ENCODE measurements around the gene PTPRC.

Gene PTPRC

GRCh38 chr1:198700396-198700795, 61.6 kb downstream of the PTPRC start:
- no peak overlapping the region for H3K18ac ChIP-seq (ENCODE audit: low read depth in 1 of 2, low read length in 2 of 2)
- no peak overlapping the region for H3K4ac ChIP-seq (ENCODE audit: low read depth in 1 of 2, low read length in 2 of 2)
- H2BK15ac ChIP-seq (ENCODE audit: low read depth, poor library complexity, severe bottlenecking): no peak overlapping the region
- no peak overlapping the region for H3K9ac ChIP-seq (ENCODE audit: low read length)
- no peaks in the 10 kb centered on the region for H3K4me1 ChIP-seq (ENCODE audit: control insufficient read depth, insufficient read depth, low read depth, low read length)
- peak; percentile 8 for DNase-seq
- no peak overlapping the region for H3K27ac ChIP-seq (ENCODE audit: low read length, poor library complexity, severe bottlenecking)
- H3K36me3 ChIP-seq (ENCODE audit: control insufficient read depth in 1 of 2, insufficient read depth in 2 of 2, low read depth in 1 of 2, low read length in 2 of 2): no peaks in the 10 kb centered on the region
- no peak overlapping the region for H2AK5ac ChIP-seq (ENCODE audit: low read length, severe bottlenecking)
- no peak overlapping the region for H3K4me2 ChIP-seq (ENCODE audit: low read length, poor library complexity, severe bottlenecking)
- H3K23ac ChIP-seq (ENCODE audit: low read length in 2 of 2): no peak overlapping the region
- H2BK120ac ChIP-seq (ENCODE audit: low read depth, low read length): no peak overlapping the region
- H3K79me1 ChIP-seq (replicated peaks; ENCODE audit: low read length, poor library complexity, severe bottlenecking): no peaks in the 10 kb centered on the region
- H2BK5ac ChIP-seq (ENCODE audit: low read depth, low read length, poor library complexity, severe bottlenecking): no peak overlapping the region
- no peak overlapping the region for H3K14ac ChIP-seq (ENCODE audit: low read length in 2 of 2)
- no peak overlapping the region for H2BK12ac ChIP-seq (ENCODE audit: low read length in 2 of 2)
- 60% methylated on average over 1 of the region's 1 CpG for WGBS
- H4K8ac ChIP-seq (ENCODE audit: low read length): no peak overlapping the region
- H4K91ac ChIP-seq (ENCODE audit: low read length): no peak overlapping the region
- H3K9me3 ChIP-seq (ENCODE audit: control insufficient read depth, low read length): no peaks in the 10 kb centered on the region
- H3K27me3 ChIP-seq (ENCODE audit: control insufficient read depth in 1 of 2, insufficient read depth in 1 of 2, low read length in 2 of 2): peaks cover 0 to 7% of the 10 kb centered on the region in 2 experiments
- no peak overlapping the region for H3K4me3 ChIP-seq (ENCODE audit: insufficient read depth in 1 of 2, low read depth in 1 of 2, low read length in 2 of 2)
- no peak overlapping the region for H2AFZ ChIP-seq (ENCODE audit: low read depth, low read length)

- Histone ChIP-seq H3K36me3 (ENCODE audit: control insufficient read depth in 1 of 2, insufficient read depth in 2 of 2, low read depth in 1 of 2, low read length in 2 of 2) (no peaks in the 10 kb centered on the region), H3K4ac (ENCODE audit: low read depth in 1 of 2, low read length in 2 of 2) (no peak overlapping the region), H3K4me2 (ENCODE audit: low read length, poor library complexity, severe bottlenecking) (no peak overlapping the region), H2BK5ac (ENCODE audit: low read depth, low read length, poor library complexity, severe bottlenecking) (no peak overlapping the region), H3K4me1 (ENCODE audit: control insufficient read depth, insufficient read depth, low read depth, low read length) (no peaks in the 10 kb centered on the region), H4K91ac (ENCODE audit: low read length) (no peak overlapping the region), H3K4me3 (ENCODE audit: insufficient read depth in 1 of 2, low read depth in 1 of 2, low read length in 2 of 2) (no peak overlapping the region), H3K79me1 (replicated peaks; ENCODE audit: low read length, poor library complexity, severe bottlenecking) (no peaks in the 10 kb centered on the region), H3K27ac (ENCODE audit: low read length, poor library complexity, severe bottlenecking) (no peak overlapping the region), H3K18ac (ENCODE audit: low read depth in 1 of 2, low read length in 2 of 2) (no peak overlapping the region), H3K27me3 (ENCODE audit: control insufficient read depth in 1 of 2, insufficient read depth in 1 of 2, low read length in 2 of 2) (peaks cover 0 to 7% of the 10 kb centered on the region in 2 experiments), H3K14ac (ENCODE audit: low read length in 2 of 2) (no peak overlapping the region), H3K9ac (ENCODE audit: low read length) (no peak overlapping the region), H4K8ac (ENCODE audit: low read length) (no peak overlapping the region), H2BK120ac (ENCODE audit: low read depth, low read length) (no peak overlapping the region), H2AFZ (ENCODE audit: low read depth, low read length) (no peak overlapping the region), H3K9me3 (ENCODE audit: control insufficient read depth, low read length) (no peaks in the 10 kb centered on the region), H2BK15ac (ENCODE audit: low read depth, poor library complexity, severe bottlenecking) (no peak overlapping the region), H3K23ac (ENCODE audit: low read length in 2 of 2) (no peak overlapping the region), H2BK12ac (ENCODE audit: low read length in 2 of 2) (no peak overlapping the region), H2AK5ac (ENCODE audit: low read length, severe bottlenecking) (no peak overlapping the region)
- 27% methylated on average over 1 of the region's 1 CpG for WGBS
- peak; percentile 16 for DNase-seq
These were observed 62.4 kb downstream of the PTPRC start for GRCh38 chr1:198701250-198701649.

GRCh38 chr1:198701766-198702539, 63.1 kb downstream of the PTPRC start:
- no peaks in the 10 kb centered on the region for H3K36me3 ChIP-seq (ENCODE audit: control insufficient read depth in 1 of 2, insufficient read depth in 2 of 2, low read depth in 1 of 2, low read length in 2 of 2)
- H3K23ac ChIP-seq (ENCODE audit: low read length in 2 of 2): no peak overlapping the region
- H2BK12ac ChIP-seq (ENCODE audit: low read length in 2 of 2): no peak overlapping the region
- H3K79me1 ChIP-seq (replicated peaks; ENCODE audit: low read length, poor library complexity, severe bottlenecking): no peaks in the 10 kb centered on the region
- H3K27me3 ChIP-seq (ENCODE audit: control insufficient read depth in 1 of 2, insufficient read depth in 1 of 2, low read length in 2 of 2): peaks cover 0 to 7% of the 10 kb centered on the region in 2 experiments
- no peaks in the 10 kb centered on the region for H3K9me3 ChIP-seq (ENCODE audit: control insufficient read depth, low read length)
- no peak overlapping the region for H3K27ac ChIP-seq (ENCODE audit: low read length, poor library complexity, severe bottlenecking)
- H3K4me3 ChIP-seq (ENCODE audit: insufficient read depth in 1 of 2, low read depth in 1 of 2, low read length in 2 of 2): no peak overlapping the region
- no peak overlapping the region for H3K18ac ChIP-seq (ENCODE audit: low read depth in 1 of 2, low read length in 2 of 2)
- no peak overlapping the region for H3K4me2 ChIP-seq (ENCODE audit: low read length, poor library complexity, severe bottlenecking)
- no peak overlapping the region for H3K4ac ChIP-seq (ENCODE audit: low read depth in 1 of 2, low read length in 2 of 2)
- H3K14ac ChIP-seq (ENCODE audit: low read length in 2 of 2): no peak overlapping the region
- H2AFZ ChIP-seq (ENCODE audit: low read depth, low read length): no peak overlapping the region
- WGBS: 67% methylated on average over 2 of the region's 4 CpGs
- H4K91ac ChIP-seq (ENCODE audit: low read length): no peak overlapping the region
- no peak overlapping the region for H2AK5ac ChIP-seq (ENCODE audit: low read length, severe bottlenecking)
- H2BK15ac ChIP-seq (ENCODE audit: low read depth, poor library complexity, severe bottlenecking): no peak overlapping the region
- H2BK5ac ChIP-seq (ENCODE audit: low read depth, low read length, poor library complexity, severe bottlenecking): no peak overlapping the region
- no peaks in the 10 kb centered on the region for H3K4me1 ChIP-seq (ENCODE audit: control insufficient read depth, insufficient read depth, low read depth, low read length)
- H2BK120ac ChIP-seq (ENCODE audit: low read depth, low read length): no peak overlapping the region
- DNase-seq: no peak
- no peak overlapping the region for H3K9ac ChIP-seq (ENCODE audit: low read length)
- H4K8ac ChIP-seq (ENCODE audit: low read length): peak overlapping the region; percentile 69

GRCh38 chr1:198708761-198709525, 70.1 kb downstream of the PTPRC start:
- H3K9ac ChIP-seq (ENCODE audit: low read length): no peak overlapping the region
- no peak overlapping the region for H2BK5ac ChIP-seq (ENCODE audit: low read depth, low read length, poor library complexity, severe bottlenecking)
- no peak overlapping the region for H2BK12ac ChIP-seq (ENCODE audit: low read length in 2 of 2)
- H3K9me3 ChIP-seq (ENCODE audit: control insufficient read depth, low read length): no peaks in the 10 kb centered on the region
- H2AK5ac ChIP-seq (ENCODE audit: low read length, severe bottlenecking): no peak overlapping the region
- no peak overlapping the region for H3K4me2 ChIP-seq (ENCODE audit: low read length, poor library complexity, severe bottlenecking)
- H4K91ac ChIP-seq (ENCODE audit: low read length): no peak overlapping the region
- no peaks in the 10 kb centered on the region for H3K4me1 ChIP-seq (ENCODE audit: control insufficient read depth, insufficient read depth, low read depth, low read length)
- DNase-seq: no peak
- no peaks in the 10 kb centered on the region for H3K36me3 ChIP-seq (ENCODE audit: control insufficient read depth in 1 of 2, insufficient read depth in 2 of 2, low read depth in 1 of 2, low read length in 2 of 2)
- H3K27me3 ChIP-seq (ENCODE audit: control insufficient read depth in 1 of 2, insufficient read depth in 1 of 2, low read length in 2 of 2): no peaks in the 10 kb centered on the region
- no peak overlapping the region for H2BK15ac ChIP-seq (ENCODE audit: low read depth, poor library complexity, severe bottlenecking)
- H4K8ac ChIP-seq (ENCODE audit: low read length): no peak overlapping the region
- H2BK120ac ChIP-seq (ENCODE audit: low read depth, low read length): no peak overlapping the region
- H3K79me1 ChIP-seq (replicated peaks; ENCODE audit: low read length, poor library complexity, severe bottlenecking): no peaks in the 10 kb centered on the region
- WGBS: 92% methylated on average over 5 of the region's 5 CpGs
- no peak overlapping the region for H3K23ac ChIP-seq (ENCODE audit: low read length in 2 of 2)
- H3K4me3 ChIP-seq (ENCODE audit: insufficient read depth in 1 of 2, low read depth in 1 of 2, low read length in 2 of 2): no peak overlapping the region
- H3K18ac ChIP-seq (ENCODE audit: low read depth in 1 of 2, low read length in 2 of 2): no peak overlapping the region
- no peak overlapping the region for H3K4ac ChIP-seq (ENCODE audit: low read depth in 1 of 2, low read length in 2 of 2)
- no peak overlapping the region for H3K14ac ChIP-seq (ENCODE audit: low read length in 2 of 2)
- no peak overlapping the region for H3K27ac ChIP-seq (ENCODE audit: low read length, poor library complexity, severe bottlenecking)
- no peak overlapping the region for H2AFZ ChIP-seq (ENCODE audit: low read depth, low read length)

All from mesenchymal stem cell (in vitro differentiated cells and primary cell).